GM23248 (cell line): ENCODE results near the gene SLC25A26.

Experiments used
- EZH2 ChIP-seq: fragments of 200-600 bp; sonication (generic); IDR thresholded peaks from 2 replicates; pipeline ENCODE4 v1.6.1; 2018; ENCODE audit warnings: antibody characterized with exemption, mild to moderate bottlenecking; ENCODE audit not compliant: insufficient read depth, poor library complexity, severe bottlenecking
- EZH2phosphoT487 ChIP-seq: fragments of 200-600 bp; sonication (generic); IDR thresholded peaks from 2 replicates; pipeline ENCODE4 v1.6.1; 2018; ENCODE audit warnings: antibody characterized with exemption, moderate library complexity, mild to moderate bottlenecking, low read depth; ENCODE audit not compliant: insufficient read depth

- TF ChIP-seq EZH2 (no peak), EZH2phosphoT487 (no peak)
These were observed 160.8 kb downstream of the SLC25A26 start for GRCh38 chr3:66381626-66382025.
